ENCODE data around the gene PAM16. TPM values are rescaled to one million over a fixed set of nuclear protein-coding genes. Genes with fewer than 3 reads are reported as not detected.

Gene PAM16
- total and polyA plus RNA-seq, 2 experiments from 2014 or later: 35.0 to 70.4 TPM

- H2AFZ ChIP-seq: no peak overlapping the region
- 49% methylated on average over 13 of the region's 13 CpGs for WGBS (ENCODE audit: low lambda C conversion rate, missing lambda C conversion rate)
- no peaks in the 10 kb centered on the region for H3K36me3 ChIP-seq (replicated peaks; ENCODE audit: insufficient read depth, low read depth)
- no peak for DNase-seq (ENCODE audit: low spot score)
- peaks cover 74% of the 10 kb centered on the region for H3K79me2 ChIP-seq
- no peaks in the 10 kb centered on the region for H3K9me2 ChIP-seq (replicated peaks; ENCODE audit: insufficient read depth)
- no peak overlapping the region for H3K4me3 ChIP-seq
- H3K27me3 ChIP-seq: no peaks in the 10 kb centered on the region
- TF ChIP-seq CTCF (IDR thresholded peaks at IDR 0.05; ENCODE audit: poor library complexity): no peak
- TF ChIP-seq EZH2 (IDR thresholded peaks at IDR 0.05; ENCODE audit: borderline replicate concordance): no peak
- no peak for TF ChIP-seq EZH2phosphoT487 (IDR thresholded peaks at IDR 0.05; ENCODE audit: low read depth, severe bottlenecking, unreplicated experiment)
- peaks cover 54% of the 10 kb centered on the region for H4K20me1 ChIP-seq (ENCODE audit: insufficient read depth, poor library complexity, severe bottlenecking)
- H3K27ac ChIP-seq: peak overlapping the region; percentile 93
- peaks cover 55% of the 10 kb centered on the region for H3K4me1 ChIP-seq (ENCODE audit: insufficient read depth)
- H3K9me3 ChIP-seq (ENCODE audit: low read depth): no peaks in the 10 kb centered on the region
- H3K4me2 ChIP-seq: peak overlapping the region; percentile 97
Measured at GRCh38 chr16:4318451-4318910, 32.6 kb downstream of the PAM16 start.

- H2AFZ ChIP-seq: no peak overlapping the region
- peaks cover 69% of the 10 kb centered on the region for H3K79me2 ChIP-seq
- 53% methylated on average over 12 of the region's 12 CpGs for WGBS (ENCODE audit: low lambda C conversion rate, missing lambda C conversion rate)
- H4K20me1 ChIP-seq (ENCODE audit: insufficient read depth, poor library complexity, severe bottlenecking): peaks cover 50% of the 10 kb centered on the region
- H3K27me3 ChIP-seq: no peaks in the 10 kb centered on the region
- no peak overlapping the region for H3K4me3 ChIP-seq
- H3K9me3 ChIP-seq (ENCODE audit: low read depth): no peaks in the 10 kb centered on the region
- H3K36me3 ChIP-seq (replicated peaks; ENCODE audit: insufficient read depth, low read depth): no peaks in the 10 kb centered on the region
- no peaks in the 10 kb centered on the region for H3K9me2 ChIP-seq (replicated peaks; ENCODE audit: insufficient read depth)
- peak overlapping the region; percentile 97 for H3K4me2 ChIP-seq
- peaks cover 51% of the 10 kb centered on the region for H3K4me1 ChIP-seq (ENCODE audit: insufficient read depth)
- DNase-seq (ENCODE audit: low spot score): peak; percentile 63
- TF ChIP-seq CTCF (IDR thresholded peaks at IDR 0.05; ENCODE audit: poor library complexity) (no peak), EZH2 (IDR thresholded peaks at IDR 0.05; ENCODE audit: borderline replicate concordance) (no peak), EZH2phosphoT487 (IDR thresholded peaks at IDR 0.05; ENCODE audit: low read depth, severe bottlenecking, unreplicated experiment) (no peak)
- H3K27ac ChIP-seq: peak overlapping the region; percentile 93
Measured at GRCh38 chr16:4317532-4318450, 33.3 kb downstream of the PAM16 start.

- Histone ChIP-seq H3K27me3 (no peaks in the 10 kb centered on the region), H3K9me3 (ENCODE audit: low read depth) (no peaks in the 10 kb centered on the region), H3K9me2 (replicated peaks; ENCODE audit: insufficient read depth) (no peaks in the 10 kb centered on the region), H3K27ac (peak overlapping the region; percentile 93), H2AFZ (no peak overlapping the region), H3K4me2 (peak overlapping the region; percentile 97), H4K20me1 (ENCODE audit: insufficient read depth, poor library complexity, severe bottlenecking) (peaks cover 50% of the 10 kb centered on the region), H3K79me2 (peaks cover 61% of the 10 kb centered on the region), H3K36me3 (replicated peaks; ENCODE audit: insufficient read depth, low read depth) (no peaks in the 10 kb centered on the region), H3K4me3 (peak overlapping the region; percentile 86), H3K4me1 (ENCODE audit: insufficient read depth) (peaks cover 49% of the 10 kb centered on the region)
- 26% methylated on average over 18 of the region's 20 CpGs for WGBS (ENCODE audit: low lambda C conversion rate, missing lambda C conversion rate)
- TF ChIP-seq CTCF (IDR thresholded peaks at IDR 0.05; ENCODE audit: poor library complexity) (no peak), EZH2phosphoT487 (IDR thresholded peaks at IDR 0.05; ENCODE audit: low read depth, severe bottlenecking, unreplicated experiment) (no peak), EZH2 (IDR thresholded peaks at IDR 0.05; ENCODE audit: borderline replicate concordance) (no peak)
- peak; percentile 56 for DNase-seq (ENCODE audit: low spot score)
Measured at GRCh38 chr16:4316864-4317531, 34.1 kb downstream of the PAM16 start.
